ENCODE data around the gene NIP7. TPM values are rescaled to one million over a fixed set of nuclear protein-coding genes. Genes with fewer than 3 reads are reported as not detected.

NIP7 gene
- total RNA-seq, 6 donors from 2014 or later: 2.7 to 21.0 (median 14.1) TPM

DNA sequence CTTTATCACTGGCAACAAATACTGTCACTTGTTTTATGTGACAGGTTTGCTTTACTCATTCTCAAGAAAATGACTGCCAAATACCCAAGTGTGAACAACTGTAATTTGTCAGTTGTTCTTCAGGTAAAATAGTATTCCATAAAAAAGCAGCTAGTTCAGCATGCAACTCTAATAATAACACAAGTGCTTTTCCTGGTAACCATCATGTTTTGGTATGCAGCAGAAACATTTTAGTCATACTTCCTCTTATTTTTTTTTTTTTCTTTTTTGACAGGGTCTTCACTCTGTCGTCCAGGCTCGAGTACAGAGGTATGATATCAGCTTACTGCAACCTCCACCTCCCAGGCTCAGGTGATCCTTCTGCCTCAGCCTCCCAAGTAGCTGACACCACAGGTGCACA, 41.7 kb downstream of the NIP7 start:
- no peak overlapping the region for H3K27ac ChIP-seq

DNA sequence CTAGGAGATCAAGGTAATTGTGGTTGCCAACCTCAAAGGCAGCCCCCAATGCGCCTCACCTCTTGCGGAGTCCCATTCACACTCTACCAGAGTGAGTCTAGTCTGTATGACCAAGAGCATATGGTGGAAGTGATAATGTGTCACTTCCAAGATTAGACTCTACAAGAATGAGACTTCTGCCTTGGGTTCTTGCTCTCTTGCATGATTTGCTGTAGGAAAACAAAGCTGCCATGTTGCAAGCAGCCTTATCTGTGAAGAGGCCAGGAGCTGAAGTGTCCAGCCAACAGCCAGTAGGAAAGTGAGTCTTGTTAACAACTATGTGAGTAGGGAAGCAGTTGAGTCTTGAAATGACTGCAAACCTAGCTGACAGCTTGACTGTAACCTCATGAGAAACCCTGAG, 42.8 kb downstream of the NIP7 start:
- TF ChIP-seq POLR2A (IDR thresholded peaks at IDR 0.05) (no peak), EP300 (IDR thresholded peaks at IDR 0.05) (no peak), POLR2AphosphoS5 (IDR thresholded peaks at IDR 0.05) (no peak)
- TF ChIP-seq, protein P1, sequence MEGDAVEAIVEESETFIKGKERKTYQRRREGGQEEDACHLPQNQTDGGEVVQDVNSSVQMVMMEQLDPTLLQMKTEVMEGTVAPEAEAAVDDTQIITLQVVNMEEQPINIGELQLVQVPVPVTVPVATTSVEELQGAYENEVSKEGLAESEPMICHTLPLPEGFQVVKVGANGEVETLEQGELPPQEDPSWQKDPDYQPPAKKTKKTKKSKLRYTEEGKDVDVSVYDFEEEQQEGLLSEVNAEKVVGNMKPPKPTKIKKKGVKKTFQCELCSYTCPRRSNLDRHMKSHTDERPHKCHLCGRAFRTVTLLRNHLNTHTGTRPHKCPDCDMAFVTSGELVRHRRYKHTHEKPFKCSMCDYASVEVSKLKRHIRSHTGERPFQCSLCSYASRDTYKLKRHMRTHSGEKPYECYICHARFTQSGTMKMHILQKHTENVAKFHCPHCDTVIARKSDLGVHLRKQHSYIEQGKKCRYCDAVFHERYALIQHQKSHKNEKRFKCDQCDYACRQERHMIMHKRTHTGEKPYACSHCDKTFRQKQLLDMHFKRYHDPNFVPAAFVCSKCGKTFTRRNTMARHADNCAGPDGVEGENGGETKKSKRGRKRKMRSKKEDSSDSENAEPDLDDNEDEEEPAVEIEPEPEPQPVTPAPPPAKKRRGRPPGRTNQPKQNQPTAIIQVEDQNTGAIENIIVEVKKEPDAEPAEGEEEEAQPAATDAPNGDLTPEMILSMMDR (IDR thresholded peaks at IDR 0.05): no peak
- H3K27ac ChIP-seq: no peak overlapping the region
- no peaks in the 10 kb centered on the region for H3K27me3 ChIP-seq
- no peaks in the 10 kb centered on the region for H3K9me3 ChIP-seq
- WGBS, 2 donors: 94 to 98% methylated on average over 2 of the region's 2 CpGs
- no peak overlapping the region for H3K4me3 ChIP-seq
- no peak for DNase-seq
- ATAC-seq (ENCODE audit: low FRiP score in 2 of 2): no peak
- peaks cover 7 to 68% (median 29%) of the 10 kb centered on the region in 4 donors for H3K36me3 ChIP-seq
- peaks cover 11 to 38% (median 19%) of the 10 kb centered on the region in 4 donors for H3K4me1 ChIP-seq

More for the DNA sequence above, 41.7 kb downstream of the NIP7 start:
- no peaks in the 10 kb centered on the region for H3K9me3 ChIP-seq
- H3K36me3 ChIP-seq: peaks cover 7 to 73% (median 29%) of the 10 kb centered on the region in 4 donors
- no peaks in the 10 kb centered on the region for H3K27me3 ChIP-seq
- no peak for TF ChIP-seq POLR2A (IDR thresholded peaks at IDR 0.05)
- TF ChIP-seq, protein P1 (IDR thresholded peaks at IDR 0.05): no peak
- no peak for TF ChIP-seq EP300 (IDR thresholded peaks at IDR 0.05)
- no peak for TF ChIP-seq POLR2AphosphoS5 (IDR thresholded peaks at IDR 0.05)
- 13 to 58% methylated on average over 2 of the region's 2 CpGs for WGBS, 2 donors
- DNase-seq (no peak), ATAC-seq (ENCODE audit: low FRiP score in 2 of 2) (no peak)
- H3K4me1 ChIP-seq: peaks cover 11 to 34% (median 16%) of the 10 kb centered on the region in 4 donors
- no peak overlapping the region for H3K4me3 ChIP-seq

DNA sequence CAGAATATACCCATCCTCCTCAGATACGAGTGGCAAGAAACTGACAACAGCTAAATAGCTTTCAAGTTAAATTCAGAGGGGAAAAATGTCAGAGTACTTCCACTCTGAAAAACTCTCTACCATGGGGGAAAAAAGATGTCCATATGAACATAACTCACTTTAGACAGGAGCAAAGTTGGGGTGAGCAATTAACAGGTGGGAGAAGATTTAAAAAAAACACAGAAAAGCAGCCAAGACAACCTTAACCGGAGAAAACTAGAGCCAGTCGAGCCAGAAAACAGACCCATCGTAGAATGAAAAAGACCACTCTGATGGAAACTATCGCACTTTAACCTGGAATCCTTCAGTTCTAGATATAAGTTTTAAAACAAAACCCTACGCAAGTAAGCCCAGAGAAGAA, 45.4 kb downstream of the NIP7 start:
- ATAC-seq (ENCODE audit: low FRiP score in 2 of 2) (no peak), DNase-seq (no peak)
- Histone ChIP-seq H3K4me3 (peak overlapping the region; percentile 55 to 92 (median 83)), H3K36me3 (peaks cover 7 to 42% (median 15%) of the 10 kb centered on the region in 4 donors), H3K27me3 (no peaks in the 10 kb centered on the region), H3K9me3 (no peaks in the 10 kb centered on the region), H3K27ac (peak overlapping the region; percentile 92 to 96 (median 94)), H3K4me1 (peaks cover 11 to 38% (median 19%) of the 10 kb centered on the region in 4 donors)
- WGBS, 2 donors: 5 to 6% methylated on average over 6 of the region's 6 CpGs
- TF ChIP-seq POLR2A (IDR thresholded peaks at IDR 0.05): no peak
- TF ChIP-seq EP300 (IDR thresholded peaks at IDR 0.05): no peak
- TF ChIP-seq, protein P1 (IDR thresholded peaks at IDR 0.05): no peak
- TF ChIP-seq POLR2AphosphoS5 (IDR thresholded peaks at IDR 0.05): no peak

DNA sequence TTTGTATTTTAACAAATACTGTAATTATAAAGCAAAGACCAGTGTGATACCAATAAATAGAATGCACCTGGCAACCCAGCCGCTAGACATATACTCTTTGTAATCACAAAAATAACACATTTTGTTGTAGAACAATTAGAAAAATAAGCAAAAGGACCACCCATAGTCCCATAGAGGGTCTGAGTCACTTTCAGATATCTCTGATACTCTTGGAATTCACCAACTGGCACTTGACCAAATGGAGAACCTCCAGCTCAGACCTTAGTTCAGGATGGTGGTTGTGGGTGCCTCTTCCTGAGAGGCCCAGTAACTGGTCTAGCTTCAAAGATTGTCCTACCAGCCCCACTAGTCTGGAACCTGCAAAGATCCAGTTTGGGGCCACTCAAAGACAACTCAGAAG, 47.0 kb downstream of the NIP7 start:
- DNase-seq (no peak), ATAC-seq (ENCODE audit: low FRiP score in 2 of 2) (no peak)
- Histone ChIP-seq H3K27ac (peak overlapping the region in 1 of 4 donors; percentile 94), H3K27me3 (no peaks in the 10 kb centered on the region), H3K9me3 (no peaks in the 10 kb centered on the region), H3K4me3 (peak overlapping the region in 2 of 4 donors; percentile 80 to 86), H3K4me1 (peaks cover 11 to 32% (median 17%) of the 10 kb centered on the region in 4 donors), H3K36me3 (peaks cover 7 to 27% (median 11%) of the 10 kb centered on the region in 4 donors)
- 85 to 95% methylated on average over 1 of the region's 1 CpG for WGBS, 2 donors
- TF ChIP-seq, protein P1 (IDR thresholded peaks at IDR 0.05): no peak
- TF ChIP-seq POLR2A (IDR thresholded peaks at IDR 0.05): no peak

Other genes starting within 250 kb of the NIP7 start
- gene HAS3, start 234.1 kb upstream of the NIP7 start, total RNA-seq: 10 to 100 TPM in 4 of 6 donors, 1 to 10 TPM in 2; 4.5 to 32.0 (median 15.8) TPM
- gene CHTF8, start 207.2 kb upstream of the NIP7 start, total RNA-seq: 100 to 1,000 TPM in 1 of 6 donors, 10 to 100 TPM in 5; 33.5 to 103 (median 70.6) TPM
- gene UTP4, start 207.1 kb upstream of the NIP7 start, total RNA-seq: 10 to 100 TPM; 10.9 to 38.8 (median 28.4) TPM
- 10 to 100 TPM; 24.1 to 41.2 (median 30.5) TPM for gene SNTB2, start 152.6 kb upstream of the NIP7 start, total RNA-seq
- 10 to 100 TPM; 27.8 to 48.6 (median 32.9) TPM for gene VPS4A, start 28.4 kb upstream of the NIP7 start, total RNA-seq
- gene PDF, start 9.2 kb upstream of the NIP7 start, total RNA-seq: 10 to 100 TPM in 5 of 6 donors, 1 to 10 TPM in 1; 6.9 to 22.0 (median 13.5) TPM
- gene COG8, start 208 bp upstream of the NIP7 start, total RNA-seq: 10 to 100 TPM; 33.5 to 62.9 (median 37.0) TPM
- 1 to 10 TPM in 2 of 6 donors, under 1 TPM in 2, not detected in 2; 0.43 to 2.6 (median 1.1) TPM for gene TMED6, start 12.0 kb downstream of the NIP7 start, total RNA-seq
- gene TERF2, start 46.2 kb downstream of the NIP7 start, total RNA-seq: 100 to 1,000 TPM in 1 of 6 donors, 10 to 100 TPM in 5; 17.0 to 114 (median 22.6) TPM
- 10 to 100 TPM; 25.2 to 93.1 (median 69.4) TPM for gene CYB5B, start 84.8 kb downstream of the NIP7 start, total RNA-seq
- gene NFAT5, start 226.2 kb downstream of the NIP7 start, total RNA-seq: 10 to 100 TPM; 36.0 to 80.7 (median 50.4) TPM

Measured in upper lobe of left lung (tissue), 6 donors.